ENCODE results near the gene SUSD3.
"Not testable (repeated sequence)": the region's sequence is repeated elsewhere in the genome, so short reads cannot be mapped to it uniquely, and the experiment has no call there.

Gene SUSD3

DNA sequence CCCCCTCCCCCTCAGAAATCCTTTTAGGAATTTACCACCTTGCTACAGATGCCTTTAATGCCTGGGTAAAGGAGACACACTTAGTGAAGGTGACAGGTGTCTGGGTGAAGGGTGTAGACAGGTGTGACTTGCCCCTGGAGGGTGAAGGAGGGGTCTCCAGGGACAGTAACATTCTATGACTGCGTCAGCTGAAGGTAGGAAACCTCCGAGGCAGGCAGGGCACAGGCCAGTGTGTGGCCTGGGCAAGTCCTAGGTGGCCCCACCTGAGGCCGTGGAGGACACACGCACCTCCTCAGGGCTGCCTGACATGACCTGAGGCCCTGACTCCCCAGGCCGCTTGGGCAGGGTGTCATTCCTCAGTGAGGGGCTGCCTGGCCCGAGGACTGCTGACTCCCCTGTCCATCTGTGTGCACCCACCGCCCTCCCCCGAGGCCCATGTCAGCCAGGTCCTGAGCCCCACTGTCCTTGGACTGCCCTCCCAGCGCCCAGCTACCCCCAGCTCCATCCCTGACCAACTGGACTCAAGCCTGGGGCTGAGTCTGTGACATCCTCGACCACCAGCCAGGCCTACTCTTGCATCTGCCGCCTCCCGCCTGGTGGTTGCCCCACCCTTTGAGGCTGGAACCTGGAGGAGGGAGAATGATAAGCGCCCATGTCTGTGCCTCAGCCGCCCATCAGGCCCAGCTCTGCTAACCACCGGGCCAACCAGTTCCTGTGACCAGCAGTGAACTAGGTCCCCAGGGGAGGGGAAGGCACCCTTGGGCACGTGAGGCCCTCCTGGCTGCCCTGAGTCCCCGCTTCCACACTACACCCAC is 55.9 kb downstream of the SUSD3 start:
- H3K36me3 ChIP-seq (ENCODE audit: low read depth), result peaks cover 20% of the 10 kb centered on the region
- no peaks in the 10 kb centered on the region for H3K27me3 ChIP-seq (ENCODE audit: insufficient read depth, poor library complexity, severe bottlenecking)
- ATAC-seq (ENCODE audit: low read depth), result no peak
- peaks cover 15% of the 10 kb centered on the region for H3K4me1 ChIP-seq (ENCODE audit: insufficient read depth, poor library complexity, severe bottlenecking)
- no peak overlapping the region for H3K4me3 ChIP-seq (ENCODE audit: severe bottlenecking)
- peak; percentile 44 for DNase-seq (ENCODE audit: low spot score)
- H3K27ac ChIP-seq (ENCODE audit: poor library complexity, severe bottlenecking), result no peak overlapping the region
- TF ChIP-seq, protein P1, sequence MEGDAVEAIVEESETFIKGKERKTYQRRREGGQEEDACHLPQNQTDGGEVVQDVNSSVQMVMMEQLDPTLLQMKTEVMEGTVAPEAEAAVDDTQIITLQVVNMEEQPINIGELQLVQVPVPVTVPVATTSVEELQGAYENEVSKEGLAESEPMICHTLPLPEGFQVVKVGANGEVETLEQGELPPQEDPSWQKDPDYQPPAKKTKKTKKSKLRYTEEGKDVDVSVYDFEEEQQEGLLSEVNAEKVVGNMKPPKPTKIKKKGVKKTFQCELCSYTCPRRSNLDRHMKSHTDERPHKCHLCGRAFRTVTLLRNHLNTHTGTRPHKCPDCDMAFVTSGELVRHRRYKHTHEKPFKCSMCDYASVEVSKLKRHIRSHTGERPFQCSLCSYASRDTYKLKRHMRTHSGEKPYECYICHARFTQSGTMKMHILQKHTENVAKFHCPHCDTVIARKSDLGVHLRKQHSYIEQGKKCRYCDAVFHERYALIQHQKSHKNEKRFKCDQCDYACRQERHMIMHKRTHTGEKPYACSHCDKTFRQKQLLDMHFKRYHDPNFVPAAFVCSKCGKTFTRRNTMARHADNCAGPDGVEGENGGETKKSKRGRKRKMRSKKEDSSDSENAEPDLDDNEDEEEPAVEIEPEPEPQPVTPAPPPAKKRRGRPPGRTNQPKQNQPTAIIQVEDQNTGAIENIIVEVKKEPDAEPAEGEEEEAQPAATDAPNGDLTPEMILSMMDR (IDR thresholded peaks at IDR 0.05; ENCODE audit: poor library complexity, severe bottlenecking), result no peak
- H3K9me3 ChIP-seq (ENCODE audit: severe bottlenecking), result no peaks in the 10 kb centered on the region

DNA sequence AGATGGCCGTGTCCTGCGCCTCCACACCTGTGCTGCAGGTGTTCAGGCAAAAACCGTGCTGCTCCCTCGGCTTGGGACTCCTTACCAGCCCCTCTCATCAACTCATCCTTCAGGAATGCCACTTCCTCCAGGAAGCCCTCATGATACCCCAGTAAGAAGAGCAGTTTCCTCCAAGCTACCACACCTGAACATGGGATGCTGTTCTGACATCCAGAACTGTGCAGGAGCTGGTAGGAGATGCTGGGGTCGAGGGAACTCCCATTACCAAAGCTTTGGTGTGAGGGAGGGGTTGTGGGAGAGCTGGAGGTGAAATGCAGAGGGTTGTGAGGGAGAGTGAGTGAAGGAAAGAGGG is 56.5 kb downstream of the SUSD3 start:
- Histone ChIP-seq H3K4me1 (ENCODE audit: insufficient read depth, poor library complexity, severe bottlenecking) (peaks cover 19% of the 10 kb centered on the region), H3K9me3 (ENCODE audit: severe bottlenecking) (no peaks in the 10 kb centered on the region), H3K4me3 (ENCODE audit: severe bottlenecking) (no peak overlapping the region), H3K27me3 (ENCODE audit: insufficient read depth, poor library complexity, severe bottlenecking) (no peaks in the 10 kb centered on the region), H3K27ac (ENCODE audit: poor library complexity, severe bottlenecking) (no peak overlapping the region), H3K36me3 (ENCODE audit: low read depth) (peaks cover 15% of the 10 kb centered on the region)
- DNase-seq (ENCODE audit: low spot score), result peak; percentile 15
- TF ChIP-seq, protein P1 (IDR thresholded peaks at IDR 0.05; ENCODE audit: poor library complexity, severe bottlenecking), result no peak
- no peak for ATAC-seq (ENCODE audit: low read depth)

DNA sequence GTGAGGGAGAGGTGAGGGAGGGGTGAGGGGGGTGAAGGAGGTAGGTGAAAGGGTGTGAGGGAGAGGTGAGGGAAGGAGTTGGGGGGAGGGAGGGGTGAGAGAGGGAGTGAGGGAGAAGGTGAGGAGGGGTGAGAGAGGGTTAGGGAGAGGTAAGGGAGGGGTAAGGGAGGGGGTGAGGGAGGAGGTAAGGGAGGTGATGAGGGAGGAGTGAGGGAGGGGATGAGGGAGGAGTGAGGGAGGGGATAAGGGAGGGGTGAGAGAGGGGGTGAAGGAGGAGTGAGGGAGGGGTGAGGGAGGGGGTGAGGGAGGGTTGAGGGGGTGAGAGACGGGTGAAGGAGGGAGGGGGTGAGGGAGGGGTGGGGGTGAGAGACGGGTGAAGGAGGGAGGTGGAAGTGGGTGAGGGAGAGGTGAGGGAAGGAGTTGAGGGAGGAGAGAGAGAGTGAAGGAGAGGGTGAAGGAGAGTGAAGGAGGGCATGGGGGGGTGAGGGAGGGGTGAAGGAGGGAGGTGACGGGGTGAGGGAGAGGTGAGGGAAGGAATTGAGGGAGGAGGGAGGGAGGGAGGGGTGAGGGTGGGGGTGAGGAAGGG is 57.1 kb downstream of the SUSD3 start:
- Histone ChIP-seq H3K36me3 (ENCODE audit: low read depth) (peaks cover 10% of the 10 kb centered on the region), H3K27ac (ENCODE audit: poor library complexity, severe bottlenecking) (peak overlapping the region; percentile 15), H3K9me3 (ENCODE audit: severe bottlenecking) (no peaks in the 10 kb centered on the region), H3K4me1 (ENCODE audit: insufficient read depth, poor library complexity, severe bottlenecking) (peaks cover 24% of the 10 kb centered on the region), H3K4me3 (ENCODE audit: severe bottlenecking) (no peak overlapping the region), H3K27me3 (ENCODE audit: insufficient read depth, poor library complexity, severe bottlenecking) (no peaks in the 10 kb centered on the region)
- TF ChIP-seq, protein P1 (IDR thresholded peaks at IDR 0.05; ENCODE audit: poor library complexity, severe bottlenecking), result no peak
- ATAC-seq (ENCODE audit: low read depth) (no peak), DNase-seq (ENCODE audit: low spot score) (no peak)

DNA sequence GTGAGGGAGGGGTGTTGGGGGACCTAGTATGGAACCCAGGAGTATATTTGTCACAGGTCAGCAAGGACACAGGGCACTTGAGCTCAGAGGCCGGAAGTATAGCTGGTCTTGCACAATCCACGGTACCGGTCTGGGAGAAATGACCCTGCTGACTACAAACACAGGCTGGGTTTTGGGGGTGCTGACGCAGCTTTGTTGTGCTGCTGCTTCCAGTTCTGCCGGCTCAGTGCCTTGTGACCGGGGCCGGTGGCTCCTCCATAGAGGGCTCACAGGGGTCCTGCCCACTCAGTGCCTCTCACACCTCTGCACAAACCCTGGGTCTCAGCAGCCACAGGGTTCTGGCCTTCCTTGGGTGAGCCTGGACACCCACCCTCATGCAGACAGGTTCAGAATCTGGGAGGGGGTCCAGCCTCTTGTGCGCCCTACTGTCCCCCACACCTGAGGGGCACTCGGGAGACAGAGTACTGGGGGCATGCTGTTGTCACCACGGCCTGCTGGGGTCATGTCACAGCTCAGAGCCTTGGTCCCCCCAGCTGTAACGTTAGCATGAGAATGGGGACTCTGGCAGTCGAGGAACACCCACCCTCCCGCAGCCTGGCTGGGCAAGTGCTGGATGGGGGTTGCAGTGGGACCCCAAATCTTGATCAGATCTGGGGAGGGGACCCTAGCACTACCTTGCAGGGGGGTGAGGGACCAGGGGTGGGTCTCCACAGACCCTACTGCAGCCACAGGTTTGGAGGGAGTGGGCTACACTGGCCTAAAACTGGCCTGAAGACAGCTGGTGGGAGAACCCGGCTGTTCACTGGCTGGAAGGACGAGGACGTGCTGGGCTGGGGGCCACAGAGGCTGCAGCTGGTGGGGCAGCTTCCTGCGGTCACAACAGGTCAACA is 57.8 kb downstream of the SUSD3 start:
- no peaks in the 10 kb centered on the region for H3K27me3 ChIP-seq (ENCODE audit: insufficient read depth, poor library complexity, severe bottlenecking)
- DNase-seq (ENCODE audit: low spot score), result peak; percentile 64
- no peak overlapping the region for H3K4me3 ChIP-seq (ENCODE audit: severe bottlenecking)
- H3K27ac ChIP-seq (ENCODE audit: poor library complexity, severe bottlenecking), result peak overlapping the region; percentile 15
- peaks cover 22% of the 10 kb centered on the region for H3K4me1 ChIP-seq (ENCODE audit: insufficient read depth, poor library complexity, severe bottlenecking)
- H3K36me3 ChIP-seq (ENCODE audit: low read depth), result peaks cover 8% of the 10 kb centered on the region
- no peak for ATAC-seq (ENCODE audit: low read depth)
- H3K9me3 ChIP-seq (ENCODE audit: severe bottlenecking), result no peaks in the 10 kb centered on the region
- TF ChIP-seq, protein P1 (IDR thresholded peaks at IDR 0.05; ENCODE audit: poor library complexity, severe bottlenecking), result no peak

DNA sequence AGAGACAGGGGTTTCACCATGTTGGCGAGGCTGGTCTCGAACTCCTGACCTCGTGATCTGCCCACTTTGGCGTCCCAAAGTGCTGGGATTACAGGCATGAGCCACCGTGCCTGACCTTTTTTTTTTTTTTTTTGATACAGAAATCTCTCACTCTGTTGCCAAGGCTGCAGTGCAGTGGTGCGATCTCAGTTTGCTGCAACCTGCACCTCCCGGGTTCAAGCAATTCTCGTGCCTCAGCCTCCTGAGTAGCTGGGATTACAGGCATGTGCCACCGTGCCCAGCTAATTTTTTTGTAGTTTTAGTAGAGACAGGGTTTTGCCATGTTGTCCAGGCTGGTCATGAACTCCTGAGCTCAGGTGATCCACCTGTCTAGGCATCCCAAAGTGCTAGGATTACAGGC is 59.0 kb downstream of the SUSD3 start:
- H3K9me3 ChIP-seq (ENCODE audit: severe bottlenecking); H3K27me3 ChIP-seq (ENCODE audit: insufficient read depth, poor library complexity, severe bottlenecking); ATAC-seq (ENCODE audit: low read depth); H3K4me3 ChIP-seq (ENCODE audit: severe bottlenecking); H3K36me3 ChIP-seq (ENCODE audit: low read depth); H3K27ac ChIP-seq (ENCODE audit: poor library complexity, severe bottlenecking): not testable (repeated sequence)
- DNase-seq (ENCODE audit: low spot score), result peak; percentile 3
- H3K4me1 ChIP-seq (ENCODE audit: insufficient read depth, poor library complexity, severe bottlenecking), result peaks cover 15% of the 10 kb centered on the region

Measured in RWPE2 (cell line).